Aorta (tissue), 5 donors: ENCODE results near the gene TOPAZ1. TPM values are rescaled to one million over a fixed set of nuclear protein-coding genes. Genes with fewer than 3 reads are reported as not detected.

Experiments
- ATAC-seq: fragments of 200-7000 bp; cut with Tn5 transposase; one replicate; pipeline ENCODE4 v1.9.1; 2022; ENCODE audit warnings: moderate library complexity; ENCODE audit not compliant: low FRiP score
- DNase-seq, 2 donors: peaks; one replicate each; pipeline ENCODE4 v3.0.0-alpha.2; 2020
- H3K27ac ChIP-seq, 2 donors: one replicate each; pipeline ENCODE4 v1.5.1; 2013; ENCODE audit warnings: low read length in 2 of 2, mild to moderate bottlenecking in 2 of 2, moderate library complexity in 2 of 2, control low read depth in 1 of 2, inconsistent platforms in 1 of 2, low read depth in 1 of 2
- H3K27me3 ChIP-seq, 2 donors: one replicate each; pipeline ENCODE4 v1.6.1; 2013; ENCODE audit warnings: control low read depth in 1 of 2, low read length in 1 of 2, mild to moderate bottlenecking in 1 of 2, moderate library complexity in 1 of 2; ENCODE audit not compliant: insufficient read depth in 2 of 2, control insufficient read depth in 1 of 2
- H3K36me3 ChIP-seq, 2 donors: one replicate each; pipeline ENCODE4 v1.6.1; 2013; ENCODE audit warnings: control low read depth in 1 of 2, low read length in 1 of 2, mild to moderate bottlenecking in 1 of 2; ENCODE audit not compliant: insufficient read depth in 2 of 2, control insufficient read depth in 1 of 2
- H3K4me1 ChIP-seq, 2 donors: one replicate each; pipeline ENCODE4 v1.6.1; 2013; ENCODE audit warnings: low read length in 2 of 2, control low read depth in 1 of 2, mild to moderate bottlenecking in 1 of 2, moderate library complexity in 1 of 2; ENCODE audit not compliant: insufficient read depth in 2 of 2, control insufficient read depth in 1 of 2
- H3K4me3 ChIP-seq, 2 donors: one replicate each; pipeline ENCODE4 v1.5.1; 2013; ENCODE audit warnings: low read length in 2 of 2, control low read depth in 1 of 2, mild to moderate bottlenecking in 1 of 2
- H3K9me3 ChIP-seq: one replicate; pipeline ENCODE4 v1.6.1; 2013; ENCODE audit warnings: mild to moderate bottlenecking, low read length; ENCODE audit not compliant: control insufficient read depth
- WGBS, 2 donors: extraction: QIAGEN DNeasy Blood & Tissue Kit; methylation state at CpG; one replicate each; pipeline ENCODE4 v1.1.7; 2013; 5-methylcytosine and 5-hydroxymethylcytosine counted together
- intact Hi-C, 2 donors: fragments of 100-400 bp; cut with DNase I; formaldehyde crosslinking; loops; one replicate each; pipeline versions ENCODE4 v1.14.2 to v1.15.0; 2022
- long read RNA-seq, 2 donors: library from polyadenylated mRNA; unstranded; transcript quantifications; one replicate each; pipeline ENCODE4 v2.0.0, GENCODE V29; 2020 to 2021
- polyA plus RNA-seq, 2 donors: library from polyadenylated mRNA; stranded (reverse); fragments of 200-250 nt; gene quantifications; one replicate each; pipeline ENCODE4 v1.2.3, GENCODE V29; 2013
- total RNA-seq, 2 donors: library from RNA; stranded (reverse); fragmentation: NEBNext Ultra II Directional; extraction: Animal tissue kit (Norgen Biotek cat#: 25700); gene quantifications; one replicate each; pipeline ENCODE4 v1.2.1, GENCODE V29; 2021
- donor health status: healthy with polysubstance abuse.
- donor health status: Bipolar disorder and iron deficiency.
- donor health status: DM: no; HTN: no; CAD: no.
- donor health status: DM: no; HTN: no; CAD: no.
- donor health status: DM: yes; HTN: yes; CAD: no.

The TOPAZ1 gene
- not detected for total RNA-seq
- polyA plus RNA-seq = not detected
- long read RNA-seq, donor 1 = 0 reads
- long read RNA-seq, donor 2 = 0 reads

DNA sequence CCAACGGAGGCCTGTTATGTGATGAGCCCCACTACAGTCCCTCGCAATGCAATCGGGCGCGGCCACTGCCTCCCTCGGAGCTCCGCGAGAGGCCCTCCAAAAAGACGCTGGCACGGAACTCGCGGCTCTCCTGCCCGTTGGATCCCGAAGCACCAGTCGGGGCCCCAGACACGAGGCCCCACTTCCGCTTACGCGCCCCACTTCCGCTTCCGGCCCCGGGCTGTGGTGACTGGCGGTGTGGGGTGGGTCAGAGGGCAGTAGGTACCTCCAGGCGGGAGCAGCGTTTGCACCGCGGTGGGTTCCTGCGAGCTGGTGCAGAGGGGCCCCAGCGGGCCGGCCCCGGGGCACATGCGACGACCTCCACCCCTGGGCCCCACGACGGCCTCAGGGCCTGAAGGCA, at the start of gene TOPAZ1:
TSS of gene TOPAZ1 (plus strand) at position 181 of the 400 bp plus-strand sequence. CDS start at position 349, 168 bp downstream.
- intact Hi-C loops = no loop called here

DNA sequence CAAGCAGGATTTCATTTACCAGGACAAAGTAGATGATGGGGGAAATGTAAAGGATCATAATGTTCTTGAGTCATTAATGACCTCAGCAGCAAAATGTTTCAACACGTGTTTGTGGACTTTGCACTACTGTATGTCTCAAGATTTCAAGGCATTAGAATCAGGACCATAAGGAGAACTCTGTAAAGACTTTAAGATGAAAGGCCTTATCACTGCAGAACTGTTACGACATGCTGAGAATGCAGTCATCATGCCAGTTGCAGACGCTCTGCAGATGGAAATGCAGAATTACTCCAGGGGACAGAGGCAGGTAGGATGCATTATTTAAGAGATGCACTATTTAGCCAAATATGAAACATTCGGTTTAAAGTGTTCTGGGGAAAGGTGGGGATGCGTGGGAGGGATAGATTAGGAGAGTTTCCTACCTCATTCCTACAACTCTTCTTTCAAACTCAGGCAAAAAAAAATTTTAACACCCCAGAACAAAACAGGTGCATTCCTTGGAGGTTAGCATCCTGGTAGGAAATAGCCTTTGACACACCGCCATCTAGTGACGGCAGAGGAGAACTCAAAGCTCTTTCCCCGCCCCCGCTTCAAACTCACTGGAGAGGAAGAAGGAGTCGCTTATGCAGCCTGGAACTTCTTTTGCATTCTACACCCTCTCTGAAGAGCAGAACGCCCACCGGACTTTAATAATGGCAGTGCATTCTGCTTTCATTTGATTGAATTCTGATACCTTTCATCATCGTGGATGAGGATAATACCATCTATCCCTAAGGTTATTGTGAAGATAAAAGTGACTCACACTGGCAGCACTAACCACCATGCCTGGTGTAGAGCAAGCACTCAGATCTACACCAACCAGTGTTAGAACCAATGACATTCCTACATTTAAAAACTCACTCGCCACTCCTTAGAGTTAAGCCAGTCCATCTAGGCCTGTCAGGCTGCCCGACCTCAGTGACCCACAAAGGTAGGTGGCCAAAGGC, 43.1 kb upstream of the TOPAZ1 start:
- Histone ChIP-seq H3K9me3 (no peaks in the 10 kb centered on the region), H3K4me1 (no peaks in the 10 kb centered on the region), H3K27ac (no peak overlapping the region), H3K36me3 (no peaks in the 10 kb centered on the region), H3K27me3 (no peaks in the 10 kb centered on the region), H3K4me3 (no peak overlapping the region)
- WGBS, 2 donors = 13 to 15% methylated on average over 15 of the region's 15 CpGs
- ATAC-seq (peak; percentile 88), DNase-seq (peak in 1 of 2 donors; percentile 68)
- intact Hi-C loops = loop anchor here (5.0 to 10.0 kb wide), 6 partner anchors 334 to 656 kb away; partner anchors contain the start of gene ABHD5 (in 1 of the 2)

More for the DNA sequence above, at the start of gene TOPAZ1:
- Histone ChIP-seq H3K27me3 (no peaks in the 10 kb centered on the region), H3K36me3 (no peaks in the 10 kb centered on the region), H3K27ac (no peak within 1 kb of the TSS), H3K9me3 (no peaks in the 10 kb centered on the region), H3K4me1 (no peaks in the 10 kb centered on the region), H3K4me3 (no peak within 1 kb of the TSS)
- DNase-seq (no peak), ATAC-seq (no peak)
- 94 to 97% methylated on average over 35 of the region's 35 CpGs for WGBS, 2 donors

DNA sequence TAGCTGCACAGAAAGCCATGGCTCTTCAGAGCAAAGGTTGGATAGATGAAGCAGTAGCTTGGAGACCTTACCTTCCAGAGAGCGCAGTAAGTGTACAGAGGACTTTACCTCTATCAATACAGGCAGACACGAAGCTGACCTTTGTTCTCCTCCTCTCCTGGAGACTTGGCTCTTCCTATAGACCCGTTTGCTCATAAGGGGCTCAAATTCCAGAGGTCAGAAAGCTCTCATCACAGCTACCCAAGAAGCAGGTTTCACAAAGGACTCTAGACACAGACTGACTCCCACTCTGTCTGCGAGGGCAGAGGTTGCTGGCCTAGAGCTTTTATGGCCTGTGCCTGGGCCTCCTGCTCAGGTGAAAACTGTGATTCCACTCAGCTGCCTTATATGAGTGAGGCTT, 35.4 kb upstream of the TOPAZ1 start:
- intact Hi-C loops = no loop called here
- H3K4me1 ChIP-seq = no peaks in the 10 kb centered on the region
- H3K27ac ChIP-seq = no peak overlapping the region
- H3K9me3 ChIP-seq = no peaks in the 10 kb centered on the region
- H3K27me3 ChIP-seq = no peaks in the 10 kb centered on the region
- ATAC-seq = no peak
- no peak for DNase-seq
- no peaks in the 10 kb centered on the region for H3K36me3 ChIP-seq
- H3K4me3 ChIP-seq = no peak overlapping the region
- 73 to 76% methylated on average over 4 of the region's 4 CpGs for WGBS, 2 donors

DNA sequence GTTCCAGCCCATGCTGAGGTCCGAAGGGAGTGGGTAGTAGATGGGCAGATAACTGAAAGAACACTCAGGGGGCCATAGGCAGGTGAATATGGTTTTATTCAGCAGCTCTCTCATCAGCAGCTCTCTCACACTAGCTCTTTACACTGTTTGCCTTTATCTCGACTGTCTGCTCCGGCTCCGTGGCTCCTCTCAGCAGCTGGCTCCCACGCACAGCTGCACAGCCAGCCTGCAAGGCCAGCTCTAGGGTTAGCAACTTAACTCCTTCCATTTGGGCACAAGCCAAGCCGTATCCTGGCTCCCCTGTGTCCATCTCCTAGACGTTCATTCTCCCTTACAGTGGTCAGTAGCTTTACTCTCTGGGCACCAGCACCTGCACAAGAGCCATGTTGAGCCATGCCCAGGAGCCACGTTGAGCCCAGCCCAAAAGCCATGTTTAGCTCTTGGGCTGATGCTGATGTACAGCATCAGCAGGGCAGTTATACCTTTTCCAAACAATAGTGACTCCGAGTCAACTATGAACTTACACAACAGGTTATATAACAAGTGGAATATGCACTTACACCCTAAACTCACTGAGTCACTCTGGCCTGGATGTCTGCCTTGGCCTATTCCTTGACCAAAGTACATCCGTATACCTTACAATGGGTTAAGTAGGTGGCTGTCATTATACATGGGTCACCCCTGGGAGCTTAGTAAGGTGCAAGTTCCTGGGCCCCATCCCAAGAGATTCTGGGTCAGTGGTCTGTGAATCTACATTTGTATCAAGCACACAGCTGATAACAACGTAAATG, 34.6 kb upstream of the TOPAZ1 start:
- Histone ChIP-seq H3K27ac (no peak overlapping the region), H3K4me1 (no peaks in the 10 kb centered on the region), H3K27me3 (no peaks in the 10 kb centered on the region), H3K9me3 (no peaks in the 10 kb centered on the region), H3K36me3 (no peaks in the 10 kb centered on the region), H3K4me3 (no peak overlapping the region)
- DNase-seq (no peak), ATAC-seq (no peak)
- intact Hi-C loops = no loop called here
- WGBS, 2 donors = 78 to 80% methylated on average over 11 of the region's 11 CpGs

DNA sequence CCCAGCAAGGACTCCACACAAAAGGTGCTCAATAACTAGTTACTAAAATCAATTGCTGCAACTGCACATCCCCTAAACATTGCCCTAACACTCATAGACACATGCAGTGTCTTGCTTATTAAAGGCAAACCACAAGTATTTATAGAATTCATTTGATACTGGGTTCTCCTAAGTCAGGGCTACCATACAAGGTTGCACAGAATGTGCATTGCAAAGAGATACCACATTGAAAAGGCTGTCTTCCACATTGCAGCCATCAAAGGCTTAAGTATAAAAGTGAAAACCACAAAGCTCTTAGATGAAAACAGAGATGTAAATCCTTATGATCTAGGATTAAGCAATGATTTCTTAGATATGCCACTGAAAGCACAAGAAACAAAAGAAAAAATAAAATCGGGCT, 33.6 kb upstream of the TOPAZ1 start:
- Histone ChIP-seq H3K36me3 (no peaks in the 10 kb centered on the region), H3K27ac (no peak overlapping the region), H3K4me1 (no peaks in the 10 kb centered on the region), H3K27me3 (no peaks in the 10 kb centered on the region), H3K4me3 (no peak overlapping the region), H3K9me3 (no peaks in the 10 kb centered on the region)
- WGBS, 2 donors = 71 to 76% methylated on average over 1 of the region's 1 CpG
- intact Hi-C loops = no loop called here
- ATAC-seq (no peak), DNase-seq (no peak)

DNA sequence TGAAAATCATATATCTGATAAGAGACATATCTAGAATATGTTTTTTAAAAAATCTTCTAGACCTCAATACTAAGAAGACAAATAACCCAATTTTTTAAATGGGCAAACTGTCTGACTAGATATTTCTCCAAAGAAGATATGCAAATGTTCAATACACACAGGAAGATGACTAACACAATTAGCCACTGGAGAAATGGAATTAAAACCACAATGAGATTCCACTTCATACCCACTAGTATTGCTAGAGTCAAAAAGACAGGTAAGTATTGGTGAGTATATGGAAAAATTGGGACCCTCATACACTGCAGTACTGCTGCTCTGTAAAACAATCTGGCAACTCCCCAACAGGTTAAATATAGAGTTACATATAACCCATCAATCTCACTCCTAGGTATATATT, 33.1 kb upstream of the TOPAZ1 start:
- Histone ChIP-seq H3K27me3 (no peaks in the 10 kb centered on the region), H3K36me3 (no peaks in the 10 kb centered on the region), H3K9me3 (no peaks in the 10 kb centered on the region), H3K4me3 (no peak overlapping the region), H3K27ac (no peak overlapping the region), H3K4me1 (no peaks in the 10 kb centered on the region)
- ATAC-seq (no peak), DNase-seq (no peak)
- intact Hi-C loops = no loop called here

DNA sequence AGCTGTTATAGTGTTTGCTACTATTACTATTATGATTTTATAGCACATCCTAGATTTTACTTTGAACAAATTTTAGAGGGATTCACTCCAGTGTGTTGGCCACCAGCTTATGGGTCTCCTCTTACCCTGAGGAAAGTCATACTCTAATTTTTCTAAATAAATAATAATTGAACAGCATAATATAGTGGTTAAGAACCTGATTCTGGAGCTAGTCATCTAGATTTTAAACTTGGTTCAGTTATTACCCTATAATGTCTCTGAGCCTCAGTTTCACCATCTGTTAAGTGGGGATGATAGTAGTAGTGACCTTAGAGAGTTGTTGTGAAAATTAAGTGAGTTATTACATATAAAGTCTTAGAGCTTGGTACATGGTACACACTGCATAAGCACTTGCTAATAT, 30.7 kb upstream of the TOPAZ1 start:
- Histone ChIP-seq H3K27me3 (no peaks in the 10 kb centered on the region), H3K36me3 (no peaks in the 10 kb centered on the region), H3K4me1 (no peaks in the 10 kb centered on the region), H3K9me3 (no peaks in the 10 kb centered on the region), H3K27ac (no peak overlapping the region), H3K4me3 (no peak overlapping the region)
- DNase-seq (no peak), ATAC-seq (no peak)
- intact Hi-C loops = no loop called here

DNA sequence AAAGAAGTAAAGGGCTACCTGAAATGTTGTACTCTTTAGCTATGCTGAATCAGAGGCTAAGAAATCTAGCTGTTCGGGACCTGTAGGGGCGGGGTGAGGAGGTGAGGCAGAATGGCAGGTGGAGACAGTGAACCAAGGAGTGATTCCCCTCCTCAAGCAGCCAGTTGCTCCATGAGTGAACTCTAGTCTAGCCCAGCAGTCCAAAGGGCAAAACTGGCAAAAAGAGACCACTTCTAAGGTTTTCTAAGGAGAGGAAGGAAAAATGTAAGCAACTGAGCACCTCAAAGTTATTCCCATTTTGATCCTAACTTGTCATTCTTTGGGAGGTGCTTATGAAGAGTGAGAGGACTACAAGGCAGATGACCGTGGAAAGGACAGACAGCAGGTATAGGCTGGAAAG, 19.3 kb upstream of the TOPAZ1 start:
- H3K4me1 ChIP-seq = no peaks in the 10 kb centered on the region
- H3K4me3 ChIP-seq = no peak overlapping the region
- H3K9me3 ChIP-seq = no peaks in the 10 kb centered on the region
- H3K27me3 ChIP-seq = peaks cover 0 to 4% of the 10 kb centered on the region in 2 donors
- no peak overlapping the region for H3K27ac ChIP-seq
- ATAC-seq (no peak), DNase-seq (no peak)
- 56 to 69% methylated on average over 3 of the region's 3 CpGs for WGBS, 2 donors
- intact Hi-C loops = no loop called here
- no peaks in the 10 kb centered on the region for H3K36me3 ChIP-seq
